GM12872 (cell line): ENCODE data around the gene C10orf90.

Experiments
- TF ChIP-seq, protein P1 (sequence below): IDR thresholded peaks from 3 replicates; pipeline ENCODE4 v1.5.1; 2011; ENCODE audit warnings: low read depth, mild to moderate bottlenecking, low read length, moderate library complexity; ENCODE audit not compliant: insufficient read depth

Gene C10orf90

GRCh38 chr10:126407831-126408230, 262.7 kb downstream of the C10orf90 start:
- TF ChIP-seq, protein P1, sequence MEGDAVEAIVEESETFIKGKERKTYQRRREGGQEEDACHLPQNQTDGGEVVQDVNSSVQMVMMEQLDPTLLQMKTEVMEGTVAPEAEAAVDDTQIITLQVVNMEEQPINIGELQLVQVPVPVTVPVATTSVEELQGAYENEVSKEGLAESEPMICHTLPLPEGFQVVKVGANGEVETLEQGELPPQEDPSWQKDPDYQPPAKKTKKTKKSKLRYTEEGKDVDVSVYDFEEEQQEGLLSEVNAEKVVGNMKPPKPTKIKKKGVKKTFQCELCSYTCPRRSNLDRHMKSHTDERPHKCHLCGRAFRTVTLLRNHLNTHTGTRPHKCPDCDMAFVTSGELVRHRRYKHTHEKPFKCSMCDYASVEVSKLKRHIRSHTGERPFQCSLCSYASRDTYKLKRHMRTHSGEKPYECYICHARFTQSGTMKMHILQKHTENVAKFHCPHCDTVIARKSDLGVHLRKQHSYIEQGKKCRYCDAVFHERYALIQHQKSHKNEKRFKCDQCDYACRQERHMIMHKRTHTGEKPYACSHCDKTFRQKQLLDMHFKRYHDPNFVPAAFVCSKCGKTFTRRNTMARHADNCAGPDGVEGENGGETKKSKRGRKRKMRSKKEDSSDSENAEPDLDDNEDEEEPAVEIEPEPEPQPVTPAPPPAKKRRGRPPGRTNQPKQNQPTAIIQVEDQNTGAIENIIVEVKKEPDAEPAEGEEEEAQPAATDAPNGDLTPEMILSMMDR: no peak

DNA sequence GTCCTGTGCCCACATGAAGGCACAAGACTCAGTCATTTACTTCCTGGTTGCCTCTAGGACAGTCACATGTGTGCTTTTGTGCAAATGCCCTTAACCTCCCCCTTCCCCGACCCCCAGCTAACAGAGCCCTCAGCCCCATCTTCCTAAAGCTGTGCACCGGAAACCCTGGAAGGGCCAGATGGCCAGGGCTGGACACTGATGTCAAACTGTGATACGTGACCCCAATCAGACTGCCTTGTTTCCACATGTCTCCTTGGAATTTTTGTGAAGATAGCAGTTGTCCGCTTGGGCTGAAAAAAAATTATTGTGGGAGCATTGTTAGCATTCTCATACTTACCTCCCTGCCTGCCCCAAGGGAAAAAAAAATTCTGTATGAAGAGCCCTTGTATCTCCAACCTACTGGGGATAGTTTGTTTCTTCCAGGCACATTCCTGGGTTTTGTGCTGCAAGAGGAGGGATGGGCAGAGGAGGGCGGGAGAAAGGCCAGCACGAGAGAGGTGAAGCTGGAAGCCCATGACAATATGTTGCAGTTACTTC, 265.2 kb downstream of the C10orf90 start:
- TF ChIP-seq, protein P1: no peak

- TF ChIP-seq, protein P1: no peak
These were observed 267.5 kb downstream of the C10orf90 start for GRCh38 chr10:126402721-126403695.

DNA sequence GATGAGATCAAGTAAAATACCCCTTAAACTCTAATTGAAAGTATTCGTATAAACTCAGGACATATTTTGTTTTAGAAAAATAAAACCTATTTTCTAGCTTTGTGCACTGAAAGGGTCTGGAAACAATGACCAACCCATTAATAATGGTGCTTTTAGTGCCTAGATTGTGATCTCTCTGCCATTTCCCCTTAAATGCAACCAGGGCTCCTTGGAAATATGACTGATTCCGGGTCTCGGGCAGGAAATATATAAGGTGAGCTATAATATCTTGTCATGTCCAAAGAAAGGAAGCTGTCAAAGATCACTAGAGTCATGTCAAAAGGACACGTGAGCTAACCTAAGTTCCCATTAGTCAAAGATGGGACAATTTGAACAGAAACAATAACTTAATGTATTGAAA, 269.9 kb downstream of the C10orf90 start:
- TF ChIP-seq, protein P1: no peak

DNA sequence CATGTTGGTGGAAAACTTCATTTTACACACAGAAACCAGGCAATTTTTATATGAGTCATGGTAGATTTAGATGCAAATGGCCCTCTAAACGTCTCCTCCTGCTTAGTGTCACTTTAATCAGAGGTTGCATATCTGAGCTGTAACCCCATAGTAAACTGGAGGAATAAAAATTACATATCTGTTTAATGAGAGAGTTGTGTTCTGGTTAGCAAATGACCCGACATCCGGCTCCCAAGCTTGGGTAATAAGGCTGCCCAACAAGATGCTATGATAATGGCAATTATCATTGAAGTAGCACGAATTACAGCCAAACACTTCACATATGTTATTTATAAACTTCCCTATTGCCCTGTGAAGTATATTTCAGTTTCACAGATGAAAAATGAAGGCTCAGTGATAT, 271.6 kb downstream of the C10orf90 start:
- TF ChIP-seq, protein P1: no peak

DNA sequence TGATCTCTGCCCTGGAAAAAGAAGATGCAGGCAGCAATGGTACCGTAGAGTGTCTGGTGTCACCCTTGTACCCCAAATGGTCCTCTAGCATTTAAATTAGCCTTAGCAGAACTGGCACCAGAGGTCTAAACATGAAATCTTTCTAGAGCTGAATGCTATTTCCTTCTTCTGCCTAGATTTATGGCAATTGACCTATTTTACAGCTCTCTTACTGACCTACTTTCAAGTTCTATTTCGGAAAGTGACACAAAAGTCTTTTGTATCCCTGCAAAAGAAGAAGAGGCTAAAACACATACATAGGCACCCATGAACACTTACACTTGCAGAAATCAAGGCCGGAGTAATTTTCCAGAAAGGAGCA, 272.1 kb downstream of the C10orf90 start:
- TF ChIP-seq, protein P1: no peak

DNA sequence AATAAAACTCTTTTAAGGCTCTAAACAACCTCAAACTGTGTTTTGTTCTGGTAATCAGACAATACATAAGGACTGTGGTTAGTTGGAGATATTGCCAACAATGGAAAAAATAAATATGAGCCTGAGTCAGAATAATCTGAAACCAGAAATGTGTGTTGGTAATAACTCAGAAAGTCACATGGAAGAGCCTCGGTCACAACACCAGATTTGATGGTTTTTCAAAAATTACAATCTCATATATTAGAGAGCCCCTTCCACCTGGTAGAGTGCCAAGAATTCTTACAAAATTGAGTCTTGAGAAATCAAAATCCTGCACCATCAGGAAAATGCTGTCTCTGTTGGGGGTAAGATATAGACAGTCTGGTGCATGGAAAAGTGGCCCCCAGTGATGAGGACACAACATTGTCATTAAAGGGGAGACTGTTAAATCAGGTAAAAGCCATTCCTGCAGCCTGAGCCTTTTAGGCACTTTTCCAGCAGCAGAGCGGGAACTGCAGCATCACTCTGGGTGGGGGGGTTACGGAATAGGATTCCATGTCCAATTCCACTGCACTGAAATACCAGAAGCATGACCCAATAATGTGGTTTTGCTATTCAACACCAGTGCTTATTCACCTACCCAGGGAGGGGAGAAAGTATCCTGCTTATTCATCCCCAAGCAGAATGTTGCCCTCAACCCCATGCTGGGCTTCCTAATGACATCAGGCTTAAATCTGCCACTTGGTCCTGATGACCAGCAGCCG, 272.7 kb downstream of the C10orf90 start:
- TF ChIP-seq, protein P1: no peak
